ENCODE measurements around the gene B3GNT8. TPM values are rescaled to one million over a fixed set of nuclear protein-coding genes. Genes with fewer than 3 reads are reported as not detected.
A peak's percentile ranks its signal among the peaks of the same experiment; 100 is the strongest.

Gene B3GNT8
- total and polyA plus RNA-seq, 2 donors (not counting 1 experiment from before 2014, with no cell fraction given): 0.27 TPM; not detected in 1

DNA sequence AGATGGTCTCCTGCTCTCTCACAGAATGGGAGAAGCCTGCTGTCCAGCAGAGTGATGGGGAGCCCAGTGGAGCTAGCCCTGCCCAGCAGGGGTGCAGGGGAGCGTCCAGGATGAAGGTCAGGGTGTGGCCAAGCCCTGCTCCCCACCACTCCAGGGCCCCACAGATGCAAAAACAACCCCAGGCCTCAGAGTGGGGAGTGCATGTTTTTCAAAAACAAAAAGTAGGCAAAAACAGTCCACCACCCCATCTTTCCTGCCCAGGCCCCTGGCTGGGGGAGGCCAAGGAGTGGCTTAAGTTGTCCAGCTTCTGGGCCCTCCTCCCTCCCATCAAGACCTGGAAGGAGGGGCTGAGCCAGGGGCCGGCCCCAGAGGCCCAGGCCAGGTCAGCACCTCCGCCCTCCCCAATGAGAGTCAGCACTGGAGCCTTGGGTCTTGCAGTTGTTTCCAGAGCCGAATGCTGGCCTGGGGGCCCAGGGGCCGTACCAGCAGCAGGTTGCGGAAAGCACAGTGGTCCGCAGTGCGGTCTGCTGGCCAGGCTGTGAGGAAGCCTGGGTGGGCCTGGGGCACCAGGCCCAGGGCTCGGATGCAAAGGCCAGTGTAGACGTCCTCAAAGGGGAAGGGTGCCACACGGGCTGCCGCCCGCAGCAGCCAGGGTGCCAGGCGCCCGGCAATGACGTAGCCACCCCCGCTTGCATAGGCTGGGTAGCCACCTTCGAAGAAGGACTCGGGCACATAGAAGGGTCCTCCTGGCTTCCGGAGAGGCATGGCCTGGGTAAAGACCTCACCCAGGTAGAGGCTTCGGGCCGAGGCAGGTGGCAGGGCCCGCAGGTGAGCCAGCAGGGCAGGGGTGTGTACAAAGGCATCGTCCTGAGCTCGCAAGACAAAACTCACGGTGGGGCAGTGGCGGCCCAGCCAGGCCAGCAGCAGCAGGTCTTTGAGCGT lies 1.7 kb downstream of the B3GNT8 start:
- Histone ChIP-seq H3K27ac (ENCODE audit: low read length in 2 of 2) (no peak overlapping the region), H3K36me3 (replicated peaks in 1 of 2; ENCODE audit: control extremely low read depth in 1 of 2, control insufficient read depth in 1 of 2, extremely low read depth in 1 of 2, insufficient read depth in 2 of 2, low read length in 1 of 2) (peaks cover 0 to 47% of the 10 kb centered on the region in 2 experiments), H3K27me3 (replicated peaks in 1 of 4; ENCODE audit: control extremely low read depth in 1 of 4, control insufficient read depth in 3 of 4, insufficient read depth in 4 of 4, low read length in 3 of 4) (no peaks in the 10 kb centered on the region), H2AFZ (ENCODE audit: insufficient read depth, low read depth, low read length, poor library complexity, severe bottlenecking) (no peak overlapping the region), H3K9me3 (ENCODE audit: control extremely low read depth in 1 of 3, control insufficient read depth in 2 of 3, insufficient read depth in 1 of 3, low read length in 2 of 3) (no peaks in the 10 kb centered on the region), H3K9ac (ENCODE audit: low read length) (no peak overlapping the region), H3K4me1 (ENCODE audit: control insufficient read depth in 2 of 2, insufficient read depth in 2 of 2, low read length in 2 of 2) (peaks cover 12 to 15% of the 10 kb centered on the region in 2 donors), H3K79me2 (ENCODE audit: control insufficient read depth, insufficient read depth, low read length) (peaks cover 4% of the 10 kb centered on the region), H3K4me2 (replicated peaks; ENCODE audit: low read depth, low read length, poor library complexity, severe bottlenecking) (no peak overlapping the region), H3K4me3 (ENCODE audit: control extremely low read depth in 1 of 5, extremely low read depth in 1 of 5, insufficient read depth in 1 of 5, low read depth in 2 of 5, low read length in 4 of 5) (no peak overlapping the region), H4K20me1 (ENCODE audit: control insufficient read depth, insufficient read depth, low read length, poor library complexity, severe bottlenecking) (peaks cover 14% of the 10 kb centered on the region)
- Mint-ChIP-seq H3K27ac (peak overlapping the region; percentile 20), H3K27me3 (no peaks in the 10 kb centered on the region), H3K4me1 (peaks cover 13% of the 10 kb centered on the region), H3K9me3 (ENCODE audit: insufficient read depth) (no peaks in the 10 kb centered on the region), H3K4me3 (no peak overlapping the region)
- WGBS (ENCODE audit: insufficient coverage): 98% methylated on average over 27 of the region's 28 CpGs
- ATAC-seq (ENCODE audit: low read depth): no peak
- no peak for DNase-seq
- ChIA-PET CTCF (interaction anchor here (0.7 to 1.4 kb wide), 2 partner anchors 24 to 25 kb away, joined by 3 to 5 read pairs; no protein-coding TSS in a partner anchor), POLR2A (interaction anchor here (0.7 kb wide), 1 partner anchor 57 kb away, joined by 3 read pairs; no protein-coding TSS in a partner anchor)
- no peak for TF ChIP-seq EZH2 (IDR thresholded peaks at IDR 0.05; ENCODE audit: borderline replicate concordance, insufficient read depth, low read depth, low read length, poor library complexity, severe bottlenecking)
- TF ChIP-seq, protein P1, sequence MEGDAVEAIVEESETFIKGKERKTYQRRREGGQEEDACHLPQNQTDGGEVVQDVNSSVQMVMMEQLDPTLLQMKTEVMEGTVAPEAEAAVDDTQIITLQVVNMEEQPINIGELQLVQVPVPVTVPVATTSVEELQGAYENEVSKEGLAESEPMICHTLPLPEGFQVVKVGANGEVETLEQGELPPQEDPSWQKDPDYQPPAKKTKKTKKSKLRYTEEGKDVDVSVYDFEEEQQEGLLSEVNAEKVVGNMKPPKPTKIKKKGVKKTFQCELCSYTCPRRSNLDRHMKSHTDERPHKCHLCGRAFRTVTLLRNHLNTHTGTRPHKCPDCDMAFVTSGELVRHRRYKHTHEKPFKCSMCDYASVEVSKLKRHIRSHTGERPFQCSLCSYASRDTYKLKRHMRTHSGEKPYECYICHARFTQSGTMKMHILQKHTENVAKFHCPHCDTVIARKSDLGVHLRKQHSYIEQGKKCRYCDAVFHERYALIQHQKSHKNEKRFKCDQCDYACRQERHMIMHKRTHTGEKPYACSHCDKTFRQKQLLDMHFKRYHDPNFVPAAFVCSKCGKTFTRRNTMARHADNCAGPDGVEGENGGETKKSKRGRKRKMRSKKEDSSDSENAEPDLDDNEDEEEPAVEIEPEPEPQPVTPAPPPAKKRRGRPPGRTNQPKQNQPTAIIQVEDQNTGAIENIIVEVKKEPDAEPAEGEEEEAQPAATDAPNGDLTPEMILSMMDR (IDR thresholded peaks at IDR 0.05): no peak
- intact Hi-C loops (cut with micrococcal nuclease): no loop called here
